HG02678 (cell line): ENCODE results near the gene NPC1L1.
"Not testable (repeated sequence)": the region's sequence is repeated elsewhere in the genome, so short reads cannot be mapped to it uniquely, and the experiment has no call there.

Source experiments
- ATAC-seq: cut with Tn5 transposase; IDR thresholded peaks from one replicate; pipeline ENCODE4 v1.9.1; 2021; ENCODE audit warnings: mild to moderate bottlenecking, moderate library complexity; ENCODE audit not compliant: unreplicated experiment

The NPC1L1 gene

DNA sequence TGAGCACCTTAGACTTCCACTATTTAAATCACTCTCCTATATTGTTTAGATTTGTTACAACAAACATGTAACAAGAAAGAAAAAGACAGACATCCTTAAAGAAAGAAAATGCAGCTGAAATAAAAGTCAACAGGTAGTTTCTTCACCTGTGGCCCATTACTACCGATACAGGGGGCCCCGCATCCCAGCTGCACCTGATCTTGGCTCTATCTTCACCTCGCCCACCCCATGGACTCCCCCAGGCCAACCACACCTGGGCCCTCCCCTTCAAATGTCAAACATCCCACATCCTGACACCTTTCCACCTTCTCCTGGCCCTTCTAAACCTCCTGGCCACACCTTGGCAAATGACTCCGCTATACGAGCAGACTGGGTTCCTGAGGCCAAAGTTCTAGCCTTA lies 25.6 kb upstream of the NPC1L1 start:
- no peak for ATAC-seq

DNA sequence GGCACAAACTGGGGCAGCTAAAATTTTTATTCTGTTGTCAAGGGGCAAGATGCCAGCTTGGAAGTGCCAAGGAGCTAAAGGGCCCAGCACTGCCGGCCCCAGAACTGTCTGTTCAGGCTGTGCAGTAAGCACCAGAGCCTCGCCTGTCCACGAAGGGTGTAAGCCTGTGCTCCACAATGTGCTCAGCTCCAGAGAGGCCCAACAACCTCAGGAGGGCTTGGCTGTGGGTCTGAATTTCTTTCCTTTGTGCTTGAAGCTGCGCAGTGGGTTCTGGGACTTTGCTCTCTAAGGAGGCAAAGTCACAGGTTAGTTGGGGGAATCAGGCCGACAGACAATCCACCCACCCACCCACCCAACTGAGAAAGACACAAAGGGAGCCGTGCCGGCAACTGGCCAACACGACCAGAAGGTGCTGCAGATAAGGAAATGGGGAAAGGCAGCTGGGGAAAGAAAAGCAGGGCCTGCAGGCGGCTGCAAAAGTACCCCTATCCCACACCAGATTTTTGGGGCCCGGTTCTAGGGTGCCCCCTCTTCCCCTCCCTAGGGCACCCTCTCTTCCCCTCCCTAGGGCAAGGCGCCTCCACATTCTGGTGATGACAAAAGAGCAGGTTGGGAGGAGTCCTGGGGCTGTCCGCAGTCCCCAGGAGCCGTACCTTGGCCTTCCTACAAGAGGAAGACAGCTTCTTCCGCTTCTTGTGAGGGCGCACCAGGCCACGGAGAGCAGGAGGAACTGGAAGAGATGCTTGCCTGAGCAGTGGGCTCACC lies 24.8 kb upstream of the NPC1L1 start:
- peak; percentile 36 for ATAC-seq

DNA sequence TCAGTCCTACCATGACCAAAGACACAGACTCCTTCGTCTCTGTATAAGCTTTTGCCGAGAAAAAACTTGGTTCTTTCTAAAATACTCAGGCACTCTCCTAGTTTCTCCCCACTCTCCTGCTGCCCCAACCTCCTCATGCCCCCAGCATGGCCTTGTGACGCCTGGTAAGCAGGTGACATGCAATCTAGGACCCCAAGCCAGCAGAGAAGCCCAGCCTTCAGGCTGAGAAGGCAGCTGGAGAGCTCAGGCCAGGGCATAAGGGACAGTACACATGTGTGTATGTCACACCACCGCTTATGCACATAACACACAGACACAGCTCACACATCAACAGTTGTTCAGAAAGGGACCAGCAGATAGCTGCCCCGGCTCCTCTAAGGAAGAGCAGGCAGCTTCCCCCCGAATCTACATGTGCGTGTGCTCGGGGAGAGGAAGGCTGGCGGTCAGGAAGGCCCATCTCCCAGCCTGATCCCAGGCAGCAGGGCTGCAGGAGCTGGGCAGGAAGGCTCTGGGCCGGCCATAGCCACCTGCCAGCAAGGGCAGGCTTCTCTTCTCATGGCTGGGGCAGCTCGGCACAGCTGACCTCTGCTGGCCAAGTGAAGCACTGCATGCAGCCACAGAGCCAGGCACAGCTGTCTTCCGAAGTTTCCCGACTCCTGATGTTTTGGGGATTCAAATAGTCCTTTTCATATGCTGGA lies 24.1 kb upstream of the NPC1L1 start:
- peak; percentile 74 for ATAC-seq

DNA sequence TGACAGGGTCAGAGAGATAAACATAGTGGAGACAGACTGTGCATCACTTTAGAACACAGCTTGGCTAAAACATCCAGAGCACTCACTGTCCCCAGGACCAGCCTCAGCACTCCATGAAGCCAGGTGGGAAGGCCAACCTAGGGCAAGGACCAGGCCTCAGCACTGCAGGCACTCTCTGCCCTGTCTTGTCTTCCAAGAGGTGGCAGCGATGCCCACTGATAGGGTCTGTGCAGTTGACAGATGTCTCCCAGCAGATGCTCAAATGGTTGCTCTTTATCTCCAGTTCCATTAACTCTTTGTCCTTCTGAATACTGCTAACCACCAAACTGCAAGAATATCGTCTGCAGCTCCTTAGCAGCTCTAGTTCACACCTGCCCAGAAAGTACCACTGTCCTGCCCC lies 23.5 kb upstream of the NPC1L1 start:
- no peak for ATAC-seq

DNA sequence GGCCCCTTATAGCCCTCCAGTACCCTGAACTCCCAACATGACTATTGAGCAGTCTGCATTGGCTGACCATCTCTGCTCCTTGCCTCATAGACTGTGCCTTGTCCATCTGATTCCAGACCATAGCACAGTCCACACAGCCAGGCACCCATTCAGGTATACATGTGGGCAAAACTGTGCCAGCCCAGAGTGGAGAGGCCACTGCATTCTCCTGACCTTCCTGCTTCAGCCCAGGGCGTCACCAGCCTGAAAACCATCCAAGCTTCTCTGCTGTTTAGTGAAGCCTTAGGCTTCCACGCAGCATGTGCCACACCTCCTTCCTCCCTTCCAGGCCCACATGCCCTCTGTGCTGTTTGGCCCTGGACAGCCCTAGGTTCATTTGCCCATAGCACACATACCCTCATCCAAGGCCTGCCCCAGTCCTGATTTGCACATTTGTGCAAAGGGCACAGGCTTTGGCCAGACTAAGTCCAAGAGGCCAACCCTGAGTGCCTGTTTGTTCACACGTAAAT lies 22.1 kb upstream of the NPC1L1 start:
- no peak for ATAC-seq

DNA sequence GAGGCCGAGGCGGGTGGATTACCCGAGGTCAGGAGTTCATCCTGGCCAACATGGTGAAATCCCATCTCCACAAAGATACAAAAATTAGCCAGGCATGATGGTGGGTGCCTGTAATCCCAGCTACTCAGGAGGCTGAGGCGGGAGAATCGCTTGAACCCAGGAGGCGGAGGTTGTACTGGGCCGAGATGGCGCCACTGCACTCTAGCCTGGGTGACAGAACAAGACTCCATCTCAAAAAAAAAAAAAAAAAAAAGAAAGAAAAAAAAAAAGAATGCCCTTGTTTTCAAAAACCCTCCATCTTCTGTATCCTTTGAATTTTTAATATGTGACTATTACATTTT lies 21.5 kb upstream of the NPC1L1 start:
- not testable (repeated sequence) for ATAC-seq

DNA sequence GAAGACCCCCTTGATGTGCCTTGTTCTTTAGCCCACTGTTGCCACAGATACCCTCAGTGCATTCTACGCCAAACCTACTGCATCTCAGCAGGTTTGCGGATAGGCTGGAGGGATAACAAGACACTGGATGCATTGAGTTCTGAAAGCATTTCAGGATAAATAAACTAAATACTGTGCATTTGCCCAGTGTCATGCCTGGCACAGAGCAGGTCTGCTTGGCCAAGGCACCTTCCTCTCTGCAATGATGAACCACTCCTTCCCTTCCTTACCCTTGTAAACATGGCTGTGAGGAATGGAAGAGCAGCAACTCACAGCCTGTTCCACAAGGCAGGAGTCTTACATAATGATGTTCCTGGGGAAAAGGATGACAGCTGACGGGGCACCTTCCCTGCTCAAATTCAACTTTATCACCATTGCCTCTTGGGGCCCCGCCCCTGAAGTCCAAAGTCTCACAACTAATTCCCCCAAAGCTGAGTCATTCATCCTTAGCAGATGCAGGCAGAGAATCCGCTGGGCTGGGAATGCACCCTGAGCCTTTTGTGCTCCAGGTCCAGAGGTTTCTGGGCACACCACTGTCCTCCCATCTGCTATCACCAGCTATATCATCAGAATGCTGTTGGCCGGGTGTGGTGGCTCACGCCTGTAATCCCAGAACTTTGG lies 21.0 kb upstream of the NPC1L1 start:
- ATAC-seq: no peak

DNA sequence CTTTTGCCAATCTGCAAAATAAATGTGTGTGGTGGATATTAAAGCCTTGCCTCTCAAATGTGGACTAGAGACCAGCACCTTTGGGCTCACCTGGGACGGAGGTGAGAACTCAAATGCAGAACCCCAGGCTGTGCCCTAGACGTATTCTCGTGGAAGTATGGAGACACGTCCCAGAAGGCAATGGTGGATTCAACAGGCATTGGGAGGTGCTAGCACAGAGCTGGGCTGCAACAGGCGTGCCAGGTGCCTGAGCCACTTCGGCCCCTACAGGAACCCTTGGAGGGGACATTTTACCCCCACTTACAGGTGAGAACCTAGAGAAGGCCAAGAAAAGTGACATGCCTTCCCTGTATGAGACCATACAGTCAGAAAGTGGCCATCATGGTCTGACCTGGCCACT lies 20.4 kb upstream of the NPC1L1 start:
- ATAC-seq: no peak

DNA sequence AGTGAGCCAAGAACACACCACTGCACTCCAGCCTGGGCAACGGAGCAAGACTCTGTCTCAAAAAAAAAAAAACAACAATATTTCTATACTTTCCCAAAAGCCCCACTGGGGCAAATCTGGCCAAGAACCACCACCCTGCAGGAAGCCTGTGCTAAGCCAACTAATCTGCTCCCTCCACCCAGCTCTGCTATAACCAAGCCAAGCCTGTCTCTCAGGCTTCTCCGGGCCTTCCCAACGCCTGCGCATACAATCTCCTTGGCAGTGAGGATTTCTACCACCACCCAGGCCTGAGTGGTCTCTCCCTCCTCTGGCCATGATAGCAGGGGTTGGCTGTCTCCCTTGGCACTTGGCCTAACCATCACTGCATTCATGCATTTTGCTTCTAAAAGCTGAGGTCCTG lies 18.4 kb upstream of the NPC1L1 start:
- no peak for ATAC-seq

GRCh38 chr7:44557485-44557884 lies 16.4 kb upstream of the NPC1L1 start:
- no peak for ATAC-seq

DNA sequence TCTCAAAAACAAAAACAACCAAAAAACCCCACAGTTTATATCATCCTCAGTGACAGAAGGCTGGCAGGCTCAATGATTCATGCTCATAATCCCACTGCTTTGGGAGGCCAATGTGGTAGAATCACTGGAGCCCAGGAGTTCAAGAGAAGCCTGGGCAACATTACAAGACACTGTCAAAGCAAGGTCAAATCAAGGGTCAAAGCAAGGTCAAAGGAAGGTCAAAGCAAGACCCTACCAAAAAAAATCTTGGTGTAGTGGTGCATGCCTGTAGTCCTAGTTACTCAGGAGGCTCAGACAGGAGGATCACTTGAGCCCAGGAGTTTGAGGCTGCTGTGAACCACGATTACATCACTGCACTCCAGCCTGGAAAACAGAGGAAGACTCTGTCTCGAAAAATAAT lies 14.2 kb upstream of the NPC1L1 start:
- no peak for ATAC-seq

DNA sequence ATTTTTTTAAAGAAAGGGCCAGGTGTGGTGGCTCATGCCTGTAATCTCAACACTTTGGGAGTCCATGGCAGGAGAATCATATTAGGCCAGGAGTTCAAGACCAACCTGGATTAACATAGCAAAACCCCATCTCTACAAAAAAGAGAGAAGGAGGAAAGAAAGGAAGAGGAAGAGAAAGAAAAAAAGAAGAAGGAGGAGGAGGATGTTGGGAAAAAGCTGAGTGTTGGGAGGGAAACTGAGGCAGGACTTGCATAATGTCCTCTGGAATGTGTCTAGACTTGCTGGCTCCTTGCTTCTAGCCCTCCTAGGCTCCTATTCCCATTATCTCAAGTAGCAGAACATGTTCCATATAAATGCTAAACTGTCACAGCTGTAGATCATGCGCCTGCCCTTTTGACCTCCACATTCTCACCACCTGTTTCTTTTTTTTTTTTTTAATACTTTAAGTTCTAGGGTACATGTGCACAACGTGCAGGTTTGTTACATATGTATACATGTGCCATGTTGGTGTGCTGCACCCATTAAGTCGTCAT lies 11.4 kb upstream of the NPC1L1 start:
- ATAC-seq: not testable (repeated sequence)

- no peak for ATAC-seq
These were observed 8.3 kb upstream of the NPC1L1 start for GRCh38 chr7:44549457-44549856.

DNA sequence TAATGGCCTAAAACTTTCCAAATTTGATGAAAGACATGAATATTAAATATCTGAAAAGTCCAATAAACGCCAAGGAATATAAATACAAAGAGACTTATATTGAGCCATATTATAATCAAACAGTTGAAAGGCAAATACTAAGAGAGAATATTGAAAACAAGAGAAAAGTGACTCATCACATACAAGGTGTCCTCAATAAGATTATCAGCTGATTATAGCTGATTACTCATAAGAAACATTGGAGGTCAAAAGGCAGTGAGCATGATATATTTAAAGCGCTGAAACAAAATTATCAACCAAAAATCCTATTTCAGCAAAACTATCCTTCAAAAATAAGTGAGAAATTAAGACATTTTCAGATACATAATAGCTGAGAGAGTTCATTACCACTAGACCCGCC lies 7.8 kb upstream of the NPC1L1 start:
- ATAC-seq: no peak

DNA sequence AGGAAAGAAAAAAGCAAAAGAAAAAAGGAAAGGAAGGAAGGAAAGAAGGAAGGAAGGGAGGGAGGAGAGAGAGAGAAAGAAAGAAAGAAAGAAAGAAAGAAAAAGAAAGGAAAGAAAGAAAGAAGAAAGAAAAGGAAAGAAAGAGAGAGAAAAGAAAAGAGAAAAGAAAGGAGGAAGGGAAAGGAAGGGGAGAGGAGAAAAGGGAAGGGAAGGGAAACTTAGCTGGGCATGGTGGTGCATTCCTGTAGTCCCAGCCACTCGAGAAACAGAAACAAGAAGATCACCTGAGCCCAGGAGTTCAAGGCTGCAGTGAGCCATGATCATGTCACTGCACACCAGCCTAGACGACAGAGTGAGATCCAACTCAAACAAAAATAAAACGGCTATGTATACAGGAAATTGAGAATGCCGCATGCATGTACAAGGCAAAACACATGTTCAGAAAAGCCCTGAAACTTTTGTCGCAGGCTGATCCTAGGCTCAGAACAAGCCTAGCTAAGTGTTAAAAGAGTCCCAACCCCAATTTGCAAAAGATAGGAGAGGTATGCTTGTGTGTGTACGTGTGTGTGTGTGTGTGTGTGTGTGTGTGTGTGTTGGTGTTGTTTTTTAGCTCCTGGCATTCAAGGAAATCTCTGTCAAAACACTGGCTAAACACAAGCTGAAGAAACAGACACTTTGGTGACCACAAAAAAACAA lies 6.6 kb upstream of the NPC1L1 start:
- ATAC-seq: no peak

DNA sequence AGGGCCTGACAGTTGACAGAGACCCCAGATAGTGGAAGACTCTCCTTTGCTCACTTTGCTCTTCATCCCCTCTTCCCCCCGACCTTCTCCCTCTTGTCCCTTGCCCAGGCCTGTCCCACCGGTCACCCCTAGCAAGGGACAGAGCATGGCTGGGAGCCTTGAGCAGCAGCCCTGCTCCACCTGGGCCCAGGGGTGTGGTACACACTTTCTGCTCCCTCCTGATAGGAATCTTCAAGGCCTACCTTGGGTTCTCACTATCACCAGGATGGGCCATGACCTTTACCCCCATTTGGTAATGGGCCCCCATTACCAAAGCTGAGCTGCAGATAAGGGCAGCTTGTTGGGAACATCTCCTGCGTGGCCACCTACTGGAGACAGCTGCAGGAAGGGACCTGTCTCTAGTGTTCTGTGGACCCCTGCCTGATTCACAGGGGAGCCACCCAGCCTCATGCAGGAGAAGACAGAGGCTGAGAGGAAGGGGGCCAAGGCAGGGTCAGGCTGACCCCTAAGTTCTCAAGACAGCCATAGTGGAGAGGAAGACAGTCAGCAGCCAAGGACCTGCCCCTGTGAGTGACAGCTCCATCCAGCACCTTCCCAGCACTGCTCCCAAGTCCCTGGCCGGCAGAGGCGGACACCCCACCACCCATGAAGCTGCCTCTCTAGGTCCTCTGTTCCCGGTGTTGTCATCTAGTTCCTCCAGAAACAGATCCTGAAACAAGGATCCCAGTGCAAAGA lies 913 bp upstream of the NPC1L1 start:
- no peak for ATAC-seq

GRCh38 chr7:44540592-44541027 lies 520 bp downstream of the NPC1L1 start:
- no peak for ATAC-seq

GRCh38 chr7:44539669-44540506 lies 1.2 kb downstream of the NPC1L1 start:
- ATAC-seq: no peak
